IPS DF 4.7 (cell line): ENCODE results near the gene FARP1.

Experiments
- DNase-seq: peaks from one replicate; pipeline ENCODE4 v3.0.0-alpha.2; 2013; ENCODE audit warnings: low spot score; ENCODE audit errors: extremely low read depth

The FARP1 gene

GRCh38 chr13:98420554-98421175 is 277.8 kb downstream of the FARP1 start:
- no peak for DNase-seq

DNA sequence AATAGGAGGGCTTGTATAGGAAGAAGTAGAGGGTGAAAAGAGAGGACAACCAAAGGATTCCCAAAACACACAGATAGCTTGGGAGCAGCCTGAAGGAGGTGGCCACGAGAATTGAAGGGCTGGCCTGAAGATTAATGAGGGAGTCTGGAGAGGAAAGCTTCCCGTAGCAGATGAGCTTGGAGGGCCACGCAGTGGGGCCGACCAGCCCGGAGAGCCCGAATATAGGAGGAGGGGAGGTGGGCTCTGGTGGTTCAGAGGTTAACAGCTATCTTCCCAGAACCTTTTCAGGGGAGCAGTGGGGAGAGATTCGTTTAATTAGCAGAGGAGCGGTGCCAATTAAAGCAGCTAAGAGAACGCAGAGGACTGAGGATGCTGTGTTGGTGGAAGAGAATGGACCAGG is 279.2 kb downstream of the FARP1 start:
- DNase-seq: no peak

GRCh38 chr13:98423417-98423816 is 280.5 kb downstream of the FARP1 start:
- DNase-seq: no peak

- DNase-seq: no peak
Measured at GRCh38 chr13:98427331-98427995, 284.6 kb downstream of the FARP1 start.

DNA sequence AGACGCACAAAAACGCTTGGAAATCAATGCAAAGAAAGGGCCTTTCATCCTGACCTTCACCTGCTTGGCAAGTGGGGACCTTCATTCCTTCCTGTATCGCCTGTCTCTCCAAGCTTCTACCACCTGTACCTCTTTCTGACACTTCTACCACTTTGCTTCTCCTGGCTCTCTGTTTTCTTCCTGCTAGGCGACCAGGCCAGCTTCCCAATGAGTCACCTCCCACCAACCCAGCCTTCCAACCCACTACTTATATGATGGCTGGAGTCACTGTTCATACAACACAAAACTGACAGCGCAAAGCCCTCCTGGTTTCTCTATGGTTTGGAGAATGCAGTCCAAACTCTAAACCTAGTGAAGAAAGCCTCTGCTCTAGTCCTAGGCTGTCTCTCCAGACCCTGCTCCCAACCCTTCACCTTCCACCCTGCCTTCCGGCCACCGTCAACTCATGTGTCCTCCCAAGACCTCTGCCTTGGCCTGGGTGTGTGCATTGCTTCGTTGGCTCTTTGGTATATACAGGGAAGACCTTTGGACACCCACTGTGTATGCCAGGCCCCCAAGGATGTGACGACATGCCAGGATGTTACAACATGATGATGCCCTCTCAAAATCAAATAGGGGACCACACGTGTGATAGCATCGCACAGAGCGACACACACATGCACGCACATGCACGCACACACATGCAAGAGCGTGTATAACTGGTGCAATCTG is 285.5 kb downstream of the FARP1 start:
- no peak for DNase-seq

DNA sequence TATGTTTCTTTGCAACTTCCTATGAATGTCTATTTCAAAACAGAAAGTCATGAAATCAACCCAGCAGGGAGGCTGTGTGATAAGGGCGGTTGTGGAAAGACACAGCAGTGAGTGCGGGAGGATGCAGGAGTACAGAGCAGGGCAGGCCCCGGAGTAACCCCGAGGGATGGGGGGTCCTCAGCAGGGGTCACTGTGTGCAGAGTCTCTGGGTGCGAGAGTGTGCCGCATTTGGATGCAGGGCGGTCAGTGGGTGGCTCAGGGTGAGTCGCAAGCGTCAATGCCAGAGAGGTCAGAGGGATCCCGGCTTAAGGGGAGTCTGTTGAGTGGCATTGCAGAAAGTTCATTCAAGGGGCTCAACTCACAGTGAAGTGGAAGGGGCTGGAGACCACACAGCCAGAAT is 286.2 kb downstream of the FARP1 start:
- DNase-seq: no peak

- DNase-seq: no peak
Measured at GRCh38 chr13:98429531-98429930, 286.6 kb downstream of the FARP1 start.

DNA sequence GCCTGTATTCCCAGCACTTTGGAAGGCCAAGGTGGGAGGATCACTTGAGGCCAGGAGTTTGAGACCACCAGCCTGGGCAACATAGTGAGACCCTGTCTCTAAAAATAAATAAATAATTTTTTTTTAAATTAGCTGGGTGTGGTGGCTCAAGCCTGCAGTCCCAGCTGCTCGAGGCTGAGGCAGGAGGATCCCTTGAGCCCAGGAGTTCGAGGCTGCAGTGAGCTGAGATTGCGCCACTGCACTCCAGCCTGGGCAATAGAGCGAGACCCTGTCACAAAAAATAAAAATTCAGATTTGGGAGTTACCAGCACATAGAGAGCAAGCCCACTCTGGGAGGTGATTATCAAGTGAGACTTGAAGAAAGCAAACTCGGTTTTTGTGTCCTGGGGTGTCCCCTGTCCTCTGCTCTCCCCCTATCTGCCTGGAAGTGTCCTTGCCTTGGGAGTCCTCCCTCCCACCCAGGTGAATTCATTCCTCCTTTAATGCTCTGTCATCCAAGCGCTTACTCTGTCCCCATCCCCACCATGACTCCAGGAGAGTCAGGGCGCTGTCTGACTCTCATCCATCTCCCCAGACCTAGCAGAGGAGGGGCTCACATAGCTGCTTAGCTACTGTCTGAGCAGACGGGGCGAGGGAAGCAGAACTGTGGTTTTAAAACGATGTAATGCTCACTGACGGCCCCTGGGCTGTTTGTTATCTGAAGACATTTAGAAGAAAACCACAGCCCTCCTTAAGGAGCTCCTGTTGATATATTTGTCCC is 287.3 kb downstream of the FARP1 start:
- DNase-seq: no peak

DNA sequence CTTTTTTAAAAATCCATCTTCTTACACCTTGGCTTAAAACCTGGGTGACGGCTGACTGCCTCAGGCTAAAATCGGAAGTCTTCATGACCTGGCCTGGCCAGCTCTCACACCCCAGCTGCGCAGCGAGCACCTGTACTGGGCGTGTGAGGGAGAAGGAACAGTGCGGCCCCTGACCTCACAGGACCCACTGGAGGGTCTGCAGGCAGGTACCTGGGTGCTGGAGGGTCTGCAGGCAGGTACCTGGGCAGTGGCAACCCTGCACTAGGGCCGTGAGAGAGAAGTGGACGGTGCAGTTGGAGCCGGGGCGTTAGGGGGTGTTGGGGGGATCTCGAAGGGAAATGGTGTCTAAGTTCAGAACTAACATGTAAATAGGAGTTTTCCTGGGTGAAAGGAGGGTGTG is 289.7 kb downstream of the FARP1 start:
- no peak for DNase-seq

DNA sequence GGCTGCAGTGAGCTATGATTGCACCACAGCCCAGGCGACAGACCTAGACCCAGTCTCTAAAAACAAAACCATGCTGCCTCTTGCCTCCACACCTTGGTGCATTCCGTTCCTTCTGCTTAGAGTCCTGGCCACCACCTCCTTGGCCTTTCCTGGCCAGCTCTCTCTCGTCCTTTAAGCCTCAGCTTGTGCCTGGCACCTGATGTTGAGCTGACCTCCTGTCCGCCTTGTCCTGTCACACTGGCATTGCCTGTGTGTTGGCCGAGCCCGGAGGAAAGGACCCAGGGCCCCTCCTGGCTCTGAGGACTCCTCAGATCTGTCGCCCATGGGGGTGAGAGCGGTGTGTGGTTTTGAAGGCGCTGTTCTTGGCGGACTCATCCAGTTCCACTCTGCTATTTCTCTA is 290.8 kb downstream of the FARP1 start:
- DNase-seq: no peak

DNA sequence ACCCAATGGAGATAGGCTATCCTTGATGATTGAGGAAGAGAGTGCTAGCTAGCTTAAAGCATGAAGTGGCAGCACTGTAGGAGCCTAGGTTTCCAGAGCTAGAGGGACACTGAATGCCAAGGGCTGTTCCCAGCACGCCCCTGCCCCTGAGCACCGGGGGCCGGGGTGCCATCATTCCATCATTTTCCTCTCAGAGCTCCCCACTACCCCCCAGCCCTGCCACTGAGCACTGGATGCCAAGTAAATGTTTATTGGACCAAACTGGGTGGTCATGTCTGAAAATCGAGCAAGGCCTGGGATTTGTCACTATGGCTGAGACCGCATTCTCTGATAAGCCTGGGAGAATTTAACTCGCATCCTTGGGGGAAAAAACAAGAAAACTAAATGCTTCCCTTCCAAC is 291.2 kb downstream of the FARP1 start:
- DNase-seq: no peak

- no peak for DNase-seq
Measured at GRCh38 chr13:98435376-98435775, 292.5 kb downstream of the FARP1 start.

DNA sequence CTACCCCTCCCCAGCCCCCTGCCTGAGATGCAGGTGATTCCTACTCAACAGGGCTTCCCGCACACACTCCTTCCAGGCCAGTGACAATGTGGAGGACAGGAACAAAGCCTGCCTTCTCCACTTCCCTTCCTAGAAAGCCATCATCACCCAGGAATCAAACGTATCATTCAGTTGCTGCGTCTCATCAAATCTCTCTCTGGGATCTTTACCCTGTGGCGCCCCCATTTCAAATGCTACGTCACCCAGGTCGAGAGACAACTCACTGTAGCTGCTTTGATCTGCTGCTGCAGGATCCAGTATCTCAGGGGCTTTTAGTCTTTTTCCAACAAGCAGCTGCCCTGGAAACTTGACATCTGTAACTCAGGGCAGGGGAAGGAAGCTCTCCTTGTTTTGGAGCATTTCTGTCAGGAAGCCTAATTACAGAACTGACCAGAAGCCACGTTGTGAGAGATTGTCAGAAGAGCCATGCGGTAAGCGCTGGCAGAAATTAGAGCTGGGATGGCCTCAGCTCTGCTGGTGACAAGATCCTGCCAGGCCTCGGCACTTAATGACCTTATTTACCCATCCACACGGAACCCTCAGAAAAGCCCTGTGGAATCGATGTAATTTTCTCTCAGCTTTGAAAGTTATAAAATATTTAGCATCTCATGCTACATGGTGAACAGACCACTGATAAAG is 293.5 kb downstream of the FARP1 start:
- no peak for DNase-seq

GRCh38 chr13:98438246-98439125 is 295.6 kb downstream of the FARP1 start:
- DNase-seq: no peak

DNA sequence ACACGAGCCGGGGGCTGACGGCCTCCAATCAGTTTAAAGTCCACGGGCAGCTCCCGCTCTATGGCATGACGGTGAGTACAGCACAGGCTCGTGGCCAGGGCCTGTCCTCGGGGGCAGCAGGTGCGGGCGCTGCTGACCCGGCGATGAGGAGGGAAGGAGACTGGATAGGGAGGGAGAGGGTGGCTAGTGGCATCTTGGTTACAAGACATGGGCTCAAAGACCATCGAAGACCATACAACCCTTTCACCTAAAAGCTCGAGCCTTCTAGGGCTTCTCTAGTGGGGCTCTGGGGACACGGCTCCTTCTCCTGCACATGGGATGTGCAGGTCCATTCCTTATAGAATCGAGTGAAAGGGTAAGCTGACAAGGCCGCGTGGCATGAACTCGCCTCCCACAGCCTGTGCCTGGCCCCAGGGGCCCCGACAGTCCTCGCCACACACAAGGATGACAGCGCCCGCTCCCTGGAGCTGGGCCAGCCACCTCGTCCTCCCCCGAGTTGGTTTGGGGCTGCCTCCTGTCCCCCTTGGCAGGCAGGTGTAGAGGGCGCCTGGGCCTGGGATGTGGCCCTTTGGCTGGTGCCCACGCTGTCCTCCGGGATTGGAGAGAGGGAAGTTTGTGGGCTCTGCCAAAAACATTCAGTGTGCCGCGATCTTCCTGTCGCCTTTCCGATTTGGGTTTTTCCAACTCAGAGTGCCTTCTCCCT is 296.4 kb downstream of the FARP1 start:
- no peak for DNase-seq

DNA sequence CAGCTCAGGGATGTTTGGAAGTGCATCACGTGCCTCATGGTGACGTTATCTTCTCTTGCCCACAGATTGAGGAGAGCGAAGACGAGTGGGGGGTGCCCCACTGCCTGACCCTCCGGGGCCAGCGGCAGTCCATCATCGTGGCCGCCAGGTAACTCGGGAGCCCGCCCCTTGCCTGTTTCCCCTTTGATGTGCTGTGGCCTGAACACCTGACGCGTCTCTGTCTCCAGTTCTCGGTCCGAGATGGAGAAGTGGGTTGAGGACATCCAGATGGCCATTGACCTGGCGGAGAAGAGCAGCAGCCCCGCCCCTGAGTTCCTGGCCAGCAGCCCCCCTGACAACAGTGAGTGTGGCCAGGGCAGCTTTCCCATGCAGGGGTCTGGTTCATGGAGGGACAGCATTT is 297.0 kb downstream of the FARP1 start:
- no peak for DNase-seq

GRCh38 chr13:98440390-98441055 is 297.6 kb downstream of the FARP1 start:
- DNase-seq: no peak

- no peak for DNase-seq
Measured at GRCh38 chr13:98441056-98441676, 298.3 kb downstream of the FARP1 start.
